Embryonic facial prominence (tissue), 1 donor: ENCODE measurements around the gene SMCO2.
"Not testable (repeated sequence)": the region's sequence is repeated elsewhere in the genome, so short reads cannot be mapped to it uniquely, and the experiment has no call there.

Experiments used
- DNase-seq: peaks from one replicate; pipeline ENCODE4 v3.0.0-alpha.2; 2016; ENCODE audit errors: extremely low spot score

SMCO2 gene

GRCh38 chr12:27524839-27525753, 78.6 kb downstream of the SMCO2 start:
- peak; percentile 25 for DNase-seq

- no peak for DNase-seq
These were observed 81.0 kb downstream of the SMCO2 start for GRCh38 chr12:27527512-27527911.

- DNase-seq: no peak
These were observed 82.3 kb downstream of the SMCO2 start for GRCh38 chr12:27528788-27529187.

- no peak for DNase-seq
These were observed 83.8 kb downstream of the SMCO2 start for GRCh38 chr12:27530157-27530922.

- no peak for DNase-seq
These were observed 85.4 kb downstream of the SMCO2 start for GRCh38 chr12:27531896-27532295.

GRCh38 chr12:27534060-27534764, 87.7 kb downstream of the SMCO2 start:
- DNase-seq: no peak

- no peak for DNase-seq
These were observed 88.2 kb downstream of the SMCO2 start for GRCh38 chr12:27534765-27535161.

- DNase-seq: no peak
These were observed 88.8 kb downstream of the SMCO2 start for GRCh38 chr12:27535318-27535717.

GRCh38 chr12:27537855-27538675, 91.5 kb downstream of the SMCO2 start:
- DNase-seq: no peak

GRCh38 chr12:27539191-27539631, 92.7 kb downstream of the SMCO2 start:
- no peak for DNase-seq

GRCh38 chr12:27541031-27541719, 94.6 kb downstream of the SMCO2 start:
- DNase-seq: no peak

- DNase-seq: no peak
These were observed 96.1 kb downstream of the SMCO2 start for GRCh38 chr12:27542628-27543027.

GRCh38 chr12:27544858-27545257, 98.3 kb downstream of the SMCO2 start:
- not testable (repeated sequence) for DNase-seq

GRCh38 chr12:27545665-27546064, 99.1 kb downstream of the SMCO2 start:
- DNase-seq: no peak

GRCh38 chr12:27547592-27547991, 101.1 kb downstream of the SMCO2 start:
- DNase-seq: no peak

- DNase-seq: no peak
These were observed 102.0 kb downstream of the SMCO2 start for GRCh38 chr12:27548301-27549199.

GRCh38 chr12:27549236-27549800, 102.8 kb downstream of the SMCO2 start:
- DNase-seq: no peak

- DNase-seq: no peak
These were observed 103.5 kb downstream of the SMCO2 start for GRCh38 chr12:27549801-27550652.
